Hepatocyte (in vitro differentiated cells): Measurements from ENCODE around the gene PEX26. TPM values are rescaled to one million over a fixed set of nuclear protein-coding genes. Genes with fewer than 3 reads are reported as not detected.
A peak's percentile ranks its signal among the peaks of the same experiment; 100 is the strongest.

Experiments used
- DNase-seq: peaks from one replicate; pipeline ENCODE4 v3.0.0-alpha.2; 2016; ENCODE audit warnings: low spot score
- H2AFZ ChIP-seq: fragments of 200-600 bp; sonication (generic); 2 replicates; pipeline ENCODE4 v1.6.0; 2016; ENCODE audit warnings: antibody characterized with exemption, mild to moderate bottlenecking
- H3K27ac ChIP-seq: fragments of 200-600 bp; sonication (generic); 2 replicates; pipeline ENCODE4 v1.5.1; 2016; ENCODE audit warnings: mild to moderate bottlenecking
- H3K27me3 ChIP-seq: fragments of 200-600 bp; sonication (generic); 2 replicates; pipeline ENCODE4 v1.6.1; 2016
- H3K36me3 ChIP-seq: fragments of 200-600 bp; sonication (generic); replicated peaks from 2 replicates; pipeline ENCODE4 v1.5.1; 2016; ENCODE audit warnings: low read depth; ENCODE audit not compliant: insufficient read depth
- H3K4me1 ChIP-seq: fragments of 200-600 bp; sonication (generic); 2 replicates; pipeline ENCODE4 v1.5.1; 2016; ENCODE audit warnings: mild to moderate bottlenecking, moderate library complexity; ENCODE audit not compliant: insufficient read depth
- H3K4me2 ChIP-seq: fragments of 200-600 bp; sonication (generic); 2 replicates; pipeline ENCODE4 v1.6.0; 2016
- H3K4me3 ChIP-seq: fragments of 200-600 bp; sonication (generic); 2 replicates; pipeline ENCODE4 v1.5.1; 2016; ENCODE audit warnings: mild to moderate bottlenecking
- H3K79me2 ChIP-seq: fragments of 200-600 bp; sonication (generic); 2 replicates; pipeline ENCODE4 v1.6.0; 2017; ENCODE audit warnings: mild to moderate bottlenecking
- H3K9me2 ChIP-seq: fragments of 200-600 bp; sonication (generic); replicated peaks from 2 replicates; pipeline ENCODE4 v1.6.0; 2017; ENCODE audit warnings: mild to moderate bottlenecking; ENCODE audit not compliant: insufficient read depth
- H3K9me3 ChIP-seq: fragments of 200-600 bp; sonication (generic); 2 replicates; pipeline ENCODE4 v1.5.1; 2016; ENCODE audit warnings: low read depth, mild to moderate bottlenecking
- H4K20me1 ChIP-seq: fragments of 200-600 bp; sonication (generic); 2 replicates; pipeline ENCODE4 v1.6.0; 2016; ENCODE audit warnings: mild to moderate bottlenecking; ENCODE audit not compliant: insufficient read depth, poor library complexity, severe bottlenecking
- EZH2 ChIP-seq: fragments of 200-600 bp; sonication (generic); IDR thresholded peaks from 2 replicates; pipeline ENCODE4 v1.6.1; 2016; ENCODE audit warnings: antibody characterized with exemption, mild to moderate bottlenecking, borderline replicate concordance
- EZH2phosphoT487 ChIP-seq: fragments of 200-600 bp; sonication (generic); IDR thresholded peaks from one replicate; pipeline ENCODE4 v1.6.1; 2018; ENCODE audit warnings: antibody characterized with exemption, mild to moderate bottlenecking, low read depth, moderate library complexity; ENCODE audit not compliant: unreplicated experiment, severe bottlenecking
- WGBS: methylation state at CpG from one replicate; pipeline ENCODE4 v1.1.6; 2016; ENCODE audit warnings: low lambda C conversion rate; ENCODE audit errors: missing lambda C conversion rate; 5-methylcytosine and 5-hydroxymethylcytosine counted together
- polyA plus RNA-seq: library from polyadenylated mRNA; unstranded; fragments of >200 nt; fragmentation: Nextera tagmentation; extraction: Ambion mirVana; gene quantifications from 2 replicates; pipeline ENCODE4 v1.2.1, GENCODE V29; 2016
- total RNA-seq: library from RNA; depleted of rRNA; stranded (reverse); fragments of >200 nt; gene quantifications from 2 replicates; pipeline ENCODE4 v1.2.3, GENCODE V29; 2014
- TF ChIP-seq, protein P1 (sequence below): fragments of 200-600 bp; sonication (generic); IDR thresholded peaks from 2 replicates; pipeline ENCODE4 v1.5.1; 2016; ENCODE audit warnings: antibody characterized with exemption, mild to moderate bottlenecking; ENCODE audit not compliant: poor library complexity

The PEX26 gene
- total and polyA plus RNA-seq, 2 experiments from 2014 or later = 5.4 to 30.9 TPM

DNA sequence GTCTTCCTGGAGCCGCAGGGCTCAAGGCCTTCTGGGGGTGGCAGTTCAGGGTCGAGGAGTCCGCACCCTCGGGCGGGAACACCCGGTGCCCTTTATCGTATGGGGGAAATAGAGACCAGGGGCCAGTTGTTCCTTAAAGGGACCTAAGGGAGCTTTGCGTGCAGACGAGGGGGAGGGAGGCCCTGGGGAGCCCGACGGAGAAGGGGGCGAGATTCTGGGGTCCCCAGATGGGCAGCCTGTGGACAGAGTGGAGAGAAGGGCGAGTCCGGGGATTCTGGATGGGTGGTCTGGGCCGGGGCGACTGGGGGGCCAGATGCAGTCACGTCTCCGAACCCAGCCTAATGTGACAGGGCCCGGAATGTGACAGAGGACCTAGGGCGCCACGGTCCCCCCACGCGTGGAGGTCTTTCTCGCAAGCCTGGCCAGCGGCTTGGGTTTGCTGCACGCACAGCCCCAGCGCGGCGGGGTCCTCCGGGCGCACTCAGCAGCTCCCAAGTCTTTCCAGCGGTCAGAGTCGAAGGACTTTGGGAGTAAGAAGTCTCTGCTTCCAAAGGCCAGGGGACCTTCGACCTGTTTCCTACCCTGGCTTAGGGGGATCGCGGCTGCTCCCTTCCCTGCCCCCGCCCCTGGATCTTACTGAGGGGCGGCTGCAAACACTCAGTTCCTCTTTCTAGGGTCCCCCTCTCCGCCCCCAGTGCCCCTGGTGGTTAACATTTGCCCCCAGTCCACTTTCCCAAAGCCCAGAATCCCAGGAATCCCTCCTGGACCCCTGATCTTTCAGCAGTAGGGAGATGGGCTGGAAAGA lies 33.4 kb downstream of the PEX26 start:
- H3K4me1 ChIP-seq = peaks cover 7% of the 10 kb centered on the region
- peak overlapping the region; percentile 100 for H3K4me2 ChIP-seq
- TF ChIP-seq, protein P1, sequence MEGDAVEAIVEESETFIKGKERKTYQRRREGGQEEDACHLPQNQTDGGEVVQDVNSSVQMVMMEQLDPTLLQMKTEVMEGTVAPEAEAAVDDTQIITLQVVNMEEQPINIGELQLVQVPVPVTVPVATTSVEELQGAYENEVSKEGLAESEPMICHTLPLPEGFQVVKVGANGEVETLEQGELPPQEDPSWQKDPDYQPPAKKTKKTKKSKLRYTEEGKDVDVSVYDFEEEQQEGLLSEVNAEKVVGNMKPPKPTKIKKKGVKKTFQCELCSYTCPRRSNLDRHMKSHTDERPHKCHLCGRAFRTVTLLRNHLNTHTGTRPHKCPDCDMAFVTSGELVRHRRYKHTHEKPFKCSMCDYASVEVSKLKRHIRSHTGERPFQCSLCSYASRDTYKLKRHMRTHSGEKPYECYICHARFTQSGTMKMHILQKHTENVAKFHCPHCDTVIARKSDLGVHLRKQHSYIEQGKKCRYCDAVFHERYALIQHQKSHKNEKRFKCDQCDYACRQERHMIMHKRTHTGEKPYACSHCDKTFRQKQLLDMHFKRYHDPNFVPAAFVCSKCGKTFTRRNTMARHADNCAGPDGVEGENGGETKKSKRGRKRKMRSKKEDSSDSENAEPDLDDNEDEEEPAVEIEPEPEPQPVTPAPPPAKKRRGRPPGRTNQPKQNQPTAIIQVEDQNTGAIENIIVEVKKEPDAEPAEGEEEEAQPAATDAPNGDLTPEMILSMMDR = no peak
- TF ChIP-seq EZH2phosphoT487 (no peak), EZH2 (no peak)
- H3K79me2 ChIP-seq = no peaks in the 10 kb centered on the region
- WGBS = 45% methylated on average over 33 of the region's 39 CpGs
- H2AFZ ChIP-seq = peak overlapping the region; percentile 56
- peaks cover 39% of the 10 kb centered on the region for H3K27me3 ChIP-seq
- peak overlapping the region; percentile 45 for H3K4me3 ChIP-seq
- no peaks in the 10 kb centered on the region for H3K9me2 ChIP-seq
- no peaks in the 10 kb centered on the region for H3K36me3 ChIP-seq
- H3K27ac ChIP-seq = no peak overlapping the region
- DNase-seq = no peak
- no peaks in the 10 kb centered on the region for H3K9me3 ChIP-seq
- H4K20me1 ChIP-seq = no peaks in the 10 kb centered on the region

DNA sequence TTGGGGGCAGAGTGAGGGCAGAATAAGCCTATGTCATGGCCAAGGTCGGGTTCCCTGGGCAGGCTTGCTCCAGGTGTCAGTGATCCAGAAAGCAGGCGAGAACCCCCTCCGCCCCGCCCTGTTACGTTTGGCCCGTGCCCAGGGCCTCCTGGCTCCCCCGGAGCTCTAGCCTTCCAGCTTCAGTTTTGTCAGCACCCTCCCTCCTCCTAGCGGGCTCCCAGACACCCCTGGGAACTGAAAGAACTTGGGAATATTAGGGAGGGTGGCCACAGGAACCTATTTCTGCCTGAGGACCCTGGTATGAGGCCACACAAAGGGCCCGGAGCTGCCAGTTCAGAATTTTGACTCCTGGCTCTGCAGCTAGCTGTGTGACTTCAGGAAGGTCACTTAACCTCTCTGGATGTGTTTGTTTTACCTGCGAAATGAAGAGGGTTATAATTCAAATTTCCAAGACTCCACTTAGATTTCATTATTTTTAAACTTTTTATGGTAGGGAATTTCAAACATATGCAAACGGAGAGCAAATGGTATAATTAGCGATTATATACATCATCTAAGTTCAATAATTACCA lies 34.1 kb downstream of the PEX26 start:
- Histone ChIP-seq H2AFZ (no peak overlapping the region), H3K27ac (no peak overlapping the region), H3K4me1 (peaks cover 7% of the 10 kb centered on the region), H3K4me2 (no peak overlapping the region), H3K27me3 (peaks cover 39% of the 10 kb centered on the region), H3K4me3 (no peak overlapping the region), H3K9me3 (no peaks in the 10 kb centered on the region), H3K36me3 (no peaks in the 10 kb centered on the region), H4K20me1 (no peaks in the 10 kb centered on the region), H3K79me2 (no peaks in the 10 kb centered on the region), H3K9me2 (no peaks in the 10 kb centered on the region)
- TF ChIP-seq, protein P1 = no peak
- TF ChIP-seq EZH2 (no peak), EZH2phosphoT487 (no peak)
- 83% methylated on average over 12 of the region's 12 CpGs for WGBS
- DNase-seq = no peak

GRCh38 chr22:18112440-18112839 lies 34.6 kb downstream of the PEX26 start:
- Histone ChIP-seq H3K36me3 (no peaks in the 10 kb centered on the region), H3K4me1 (peaks cover 7% of the 10 kb centered on the region), H3K9me3 (no peaks in the 10 kb centered on the region), H3K4me3 (no peak overlapping the region), H3K79me2 (no peaks in the 10 kb centered on the region), H3K4me2 (no peak overlapping the region), H3K27me3 (peaks cover 39% of the 10 kb centered on the region), H3K9me2 (no peaks in the 10 kb centered on the region), H4K20me1 (no peaks in the 10 kb centered on the region), H2AFZ (no peak overlapping the region), H3K27ac (no peak overlapping the region)
- 80% methylated on average over 6 of the region's 6 CpGs for WGBS
- DNase-seq = no peak
- TF ChIP-seq EZH2 (no peak), EZH2phosphoT487 (no peak)
- TF ChIP-seq, protein P1 = no peak
